Right atrium auricular region (tissue), 2 donors: Measurements from ENCODE around the gene PLIN1. TPM values are rescaled to one million over a fixed set of nuclear protein-coding genes. Genes with fewer than 3 reads are reported as not detected.
A peak's percentile ranks its signal among the peaks of the same experiment; 100 is the strongest.

Experiments used
- DNase-seq: peaks from one replicate; pipeline ENCODE4 v3.0.0-alpha.2; 2019; ENCODE audit warnings: low spot score
- H3K27ac ChIP-seq, 2 donors: fragments of 200-600 bp; sonication (generic); 1 replicate in 1 of 2; 2 replicates in 1 of 2; pipeline ENCODE4 v1.5.1; 2016 to 2019
- H3K27me3 ChIP-seq, 2 donors: fragments of 200-600 bp; sonication (generic); one replicate each; pipeline versions ENCODE4 v1.5.1 to v1.6.0; 2017 to 2019
- H3K36me3 ChIP-seq: fragments of 200-600 bp; sonication (generic); one replicate; pipeline ENCODE4 v1.5.1; 2016
- H3K4me1 ChIP-seq, 2 donors: fragments of 200-600 bp; sonication (generic); one replicate each; pipeline versions ENCODE4 v1.5.1 to v1.6.0; 2017 to 2019
- H3K4me3 ChIP-seq, 2 donors: fragments of 200-600 bp; sonication (generic); 1 replicate in 1 of 2; 2 replicates in 1 of 2; pipeline ENCODE4 v1.5.1; 2017 to 2019; ENCODE audit warnings: mild to moderate bottlenecking in 1 of 2, moderate library complexity in 1 of 2
- H3K9me3 ChIP-seq, 2 donors: fragments of 200-600 bp; sonication (generic); one replicate each; pipeline ENCODE4 v1.5.1; 2019
- CTCF ChIP-seq, 2 donors: fragments of 200-600 bp; sonication (generic); IDR thresholded peaks; one replicate each; pipeline ENCODE4 v1.5.1; 2019; ENCODE audit warnings: antibody characterized with exemption in 2 of 2
- total RNA-seq, 2 donors: library from RNA; depleted of rRNA; stranded (reverse); fragments of >200 nt; gene quantifications; one replicate each; pipeline ENCODE4 v1.1.0, GENCODE V29; 2016

The PLIN1 gene
- total RNA-seq, 2 donors from 2014 or later = 3.6 to 22.6 TPM

GRCh38 chr15:89649716-89650115, 29.5 kb downstream of the PLIN1 start:
- H3K27me3 ChIP-seq = no peaks in the 10 kb centered on the region

GRCh38 chr15:89649013-89649625, 30.0 kb downstream of the PLIN1 start:
- TF ChIP-seq CTCF (IDR thresholded peaks at IDR 0.05) = no peak
- Histone ChIP-seq H3K4me3 (no peak overlapping the region), H3K9me3 (no peaks in the 10 kb centered on the region), H3K4me1 (peaks cover 0 to 4% of the 10 kb centered on the region in 2 donors), H3K36me3 (no peaks in the 10 kb centered on the region), H3K27me3 (no peaks in the 10 kb centered on the region), H3K27ac (no peak overlapping the region)
- no peak for DNase-seq

More at GRCh38 chr15:89649716-89650115, 29.5 kb downstream of the PLIN1 start:
- no peak for DNase-seq
- Histone ChIP-seq H3K27ac (no peak overlapping the region), H3K4me3 (no peak overlapping the region), H3K4me1 (peaks cover 0 to 8% of the 10 kb centered on the region in 2 donors), H3K9me3 (no peaks in the 10 kb centered on the region), H3K36me3 (no peaks in the 10 kb centered on the region)
- TF ChIP-seq CTCF (IDR thresholded peaks at IDR 0.05) = no peak

GRCh38 chr15:89648106-89649012, 30.8 kb downstream of the PLIN1 start:
- Histone ChIP-seq H3K4me3 (no peak overlapping the region), H3K36me3 (no peaks in the 10 kb centered on the region), H3K9me3 (no peaks in the 10 kb centered on the region), H3K27ac (no peak overlapping the region), H3K4me1 (peaks cover 0 to 4% of the 10 kb centered on the region in 2 donors), H3K27me3 (no peaks in the 10 kb centered on the region)
- TF ChIP-seq CTCF (IDR thresholded peaks at IDR 0.05) = no peak
- DNase-seq = no peak

- TF ChIP-seq CTCF (IDR thresholded peaks at IDR 0.05) = peak; percentile 88 to 91
- Histone ChIP-seq H3K27me3 (no peaks in the 10 kb centered on the region), H3K27ac (no peak overlapping the region), H3K4me3 (no peak overlapping the region), H3K36me3 (no peaks in the 10 kb centered on the region), H3K9me3 (no peaks in the 10 kb centered on the region), H3K4me1 (peaks cover 0 to 4% of the 10 kb centered on the region in 2 donors)
- peak; percentile 79 for DNase-seq
These were observed 31.8 kb downstream of the PLIN1 start for GRCh38 chr15:89647191-89647851.

- Histone ChIP-seq H3K4me3 (no peak overlapping the region), H3K4me1 (peaks cover 0 to 4% of the 10 kb centered on the region in 2 donors), H3K9me3 (no peaks in the 10 kb centered on the region), H3K27ac (no peak overlapping the region), H3K27me3 (no peaks in the 10 kb centered on the region), H3K36me3 (no peaks in the 10 kb centered on the region)
- TF ChIP-seq CTCF (IDR thresholded peaks at IDR 0.05) = no peak
- DNase-seq = no peak
These were observed 32.6 kb downstream of the PLIN1 start for GRCh38 chr15:89646416-89647141.
